ENCODE results near the gene TNRC6C.

GRCh38 chr17:78081551-78081950 lies 123.0 kb downstream of the TNRC6C start:
- TF ChIP-seq CTCF (IDR thresholded peaks at IDR 0.05 in 8 of 11, conservative IDR thresholded peaks at IDR 0.05 in 3 of 11) (no peak), POLR2A (IDR thresholded peaks at IDR 0.05) (no peak), POLR2AphosphoS5 (IDR thresholded peaks at IDR 0.05) (no peak)

All from spleen (tissue), 7 donors.